ENCODE data around the gene RSAD1. TPM values are rescaled to one million over a fixed set of nuclear protein-coding genes. Genes with fewer than 3 reads are reported as not detected.

Gene RSAD1
- total RNA-seq, 2 donors from 2014 or later, result 29.2 to 34.0 TPM

- no peak for ATAC-seq (replicated peaks in 1 of 2)
- Mint-ChIP-seq H3K27ac (no peak overlapping the region), H3K27me3 (ENCODE audit: low read depth) (no peaks in the 10 kb centered on the region), H3K4me3 (no peak overlapping the region), H3K36me3 (ENCODE audit: insufficient read depth in 2 of 2) (no peaks in the 10 kb centered on the region), H3K9me3 (no peaks in the 10 kb centered on the region), H3K4me1 (ENCODE audit: low read depth) (peaks cover 24% of the 10 kb centered on the region)
- no peak for DNase-seq
These were observed 38.4 kb downstream of the RSAD1 start for GRCh38 chr17:50517011-50517410.

DNA sequence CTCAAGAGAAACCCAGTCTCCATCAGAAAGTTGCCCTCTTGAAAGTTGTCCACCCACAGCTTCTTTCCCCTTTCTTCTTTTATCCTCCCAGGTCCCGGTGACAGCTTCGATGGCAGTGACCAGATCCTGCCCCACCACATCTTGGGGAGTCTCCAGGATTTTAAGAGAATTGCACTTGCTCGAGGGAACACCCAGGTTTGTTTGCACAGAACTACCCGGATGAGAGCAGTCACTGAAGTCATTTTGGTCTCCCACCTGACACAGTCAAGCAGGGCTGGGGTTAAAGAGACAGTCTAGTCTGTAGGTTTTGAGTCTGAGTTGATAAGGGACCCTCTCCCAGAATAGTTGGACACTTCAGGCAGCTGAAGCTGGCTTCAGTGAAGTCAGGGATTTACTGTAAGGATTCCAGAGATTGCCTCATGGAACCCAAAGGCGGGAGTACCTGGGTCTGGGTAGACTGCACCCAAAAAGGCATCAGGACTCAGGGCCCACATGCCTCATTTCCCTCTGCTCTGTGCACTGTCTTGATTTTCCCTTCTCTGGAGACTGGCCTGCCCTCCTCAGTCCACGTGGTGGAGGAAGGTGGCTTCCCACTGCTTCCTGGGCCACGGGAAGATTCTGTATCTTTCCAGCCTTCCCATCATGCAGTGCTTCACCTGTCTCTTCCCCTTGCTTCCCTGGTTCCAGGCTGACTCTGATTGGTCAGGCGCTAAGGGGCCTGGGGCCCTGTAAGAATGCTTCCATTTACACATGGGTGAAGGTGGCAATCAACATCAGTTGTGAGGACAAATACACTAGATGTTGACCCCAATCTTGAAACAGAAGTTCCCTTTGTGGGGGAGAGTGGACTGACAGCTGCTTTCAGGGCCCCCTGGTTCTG, 39.1 kb downstream of the RSAD1 start:
- DNase-seq (no peak), ATAC-seq (replicated peaks in 1 of 2) (no peak)
- H3K4me3 Mint-ChIP-seq, result no peak overlapping the region
- H3K4me1 Mint-ChIP-seq (ENCODE audit: low read depth), result peaks cover 19% of the 10 kb centered on the region
- H3K27ac Mint-ChIP-seq, result no peak overlapping the region
- H3K36me3 Mint-ChIP-seq (ENCODE audit: insufficient read depth in 2 of 2), result no peaks in the 10 kb centered on the region
- H3K9me3 Mint-ChIP-seq, result no peaks in the 10 kb centered on the region
- no peaks in the 10 kb centered on the region for H3K27me3 Mint-ChIP-seq (ENCODE audit: low read depth)

- DNase-seq, result no peak
- Mint-ChIP-seq H3K27ac (no peak overlapping the region), H3K4me3 (no peak overlapping the region), H3K36me3 (ENCODE audit: insufficient read depth in 2 of 2) (no peaks in the 10 kb centered on the region), H3K4me1 (ENCODE audit: low read depth) (peaks cover 19% of the 10 kb centered on the region), H3K27me3 (ENCODE audit: low read depth) (no peaks in the 10 kb centered on the region), H3K9me3 (no peaks in the 10 kb centered on the region)
- no peak for ATAC-seq (replicated peaks in 1 of 2)
These were observed 39.8 kb downstream of the RSAD1 start for GRCh38 chr17:50518384-50519023.

DNA sequence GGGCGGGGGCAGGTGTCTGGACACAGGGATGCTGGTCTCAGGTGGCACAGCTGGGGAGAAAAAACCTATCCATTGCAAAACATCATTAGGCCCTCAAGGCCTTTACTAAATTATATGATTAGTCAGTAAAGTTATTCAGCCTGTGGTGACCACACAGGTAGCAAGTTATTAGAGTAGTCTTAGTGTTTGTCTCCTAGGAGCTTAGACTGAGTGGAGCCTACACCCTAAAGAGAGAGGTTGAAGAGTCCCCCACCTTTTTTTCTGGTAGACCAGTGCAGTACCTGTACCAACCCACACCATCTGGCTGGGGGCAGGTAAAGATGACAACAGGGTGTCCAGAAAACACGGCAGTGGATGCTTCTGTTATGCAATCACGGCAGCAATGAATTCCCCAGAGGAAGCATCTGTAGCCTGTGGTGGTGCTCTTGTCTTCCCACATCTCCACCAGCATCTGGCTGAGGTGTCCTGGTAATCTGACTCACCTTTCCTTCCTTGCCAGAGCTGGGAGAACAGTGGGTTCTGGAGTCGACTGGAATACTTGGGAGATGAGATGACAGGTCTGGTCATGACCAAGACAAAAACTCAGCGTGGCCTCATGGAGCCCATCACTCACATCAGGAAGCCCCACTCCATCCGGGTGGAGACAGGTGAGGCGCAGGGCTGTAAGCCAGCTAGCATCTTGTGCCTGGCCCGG, 40.6 kb downstream of the RSAD1 start:
- H3K27me3 Mint-ChIP-seq (ENCODE audit: low read depth), result no peaks in the 10 kb centered on the region

GRCh38 chr17:50520483-50520882, 41.8 kb downstream of the RSAD1 start:
- no peak for ATAC-seq (replicated peaks in 1 of 2)
- no peaks in the 10 kb centered on the region for H3K27me3 Mint-ChIP-seq (ENCODE audit: low read depth)
- H3K4me3 Mint-ChIP-seq, result no peak overlapping the region
- H3K36me3 Mint-ChIP-seq (ENCODE audit: insufficient read depth in 2 of 2), result no peaks in the 10 kb centered on the region
- H3K27ac Mint-ChIP-seq, result peak overlapping the region; percentile 35
- no peak for DNase-seq
- peaks cover 13% of the 10 kb centered on the region for H3K4me1 Mint-ChIP-seq (ENCODE audit: low read depth)
- H3K9me3 Mint-ChIP-seq, result no peaks in the 10 kb centered on the region

More for the DNA sequence above, 40.6 kb downstream of the RSAD1 start:
- Mint-ChIP-seq H3K36me3 (ENCODE audit: insufficient read depth in 2 of 2) (no peaks in the 10 kb centered on the region), H3K4me1 (ENCODE audit: low read depth) (peaks cover 19% of the 10 kb centered on the region), H3K27ac (no peak overlapping the region), H3K9me3 (no peaks in the 10 kb centered on the region), H3K4me3 (no peak overlapping the region)
- DNase-seq (no peak), ATAC-seq (replicated peaks in 1 of 2) (no peak)

DNA sequence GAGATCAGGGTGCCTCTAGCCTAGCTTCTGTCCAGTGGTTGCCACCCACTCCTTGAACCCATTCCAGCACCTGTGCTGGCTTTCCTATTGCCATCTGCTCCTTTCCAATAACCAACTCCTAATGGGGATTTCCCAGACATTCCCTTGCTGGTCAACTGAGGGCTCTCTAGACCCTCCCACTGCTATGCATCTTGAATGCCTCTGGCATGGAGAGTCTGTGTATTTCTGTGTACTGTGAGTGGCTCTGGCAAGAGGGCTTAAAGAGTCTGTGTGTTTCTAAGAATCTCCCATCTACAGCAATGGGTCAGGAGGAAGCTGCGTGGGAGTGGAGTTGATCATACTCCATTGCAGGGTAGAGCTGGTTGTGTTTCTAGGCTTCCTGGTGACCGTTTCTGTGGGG, 42.9 kb downstream of the RSAD1 start:
- DNase-seq (no peak), ATAC-seq (replicated peaks in 1 of 2) (no peak)
- Mint-ChIP-seq H3K4me1 (ENCODE audit: low read depth) (peaks cover 8% of the 10 kb centered on the region), H3K27ac (no peak overlapping the region), H3K4me3 (no peak overlapping the region), H3K27me3 (ENCODE audit: low read depth) (no peaks in the 10 kb centered on the region), H3K36me3 (ENCODE audit: insufficient read depth in 2 of 2) (no peaks in the 10 kb centered on the region), H3K9me3 (no peaks in the 10 kb centered on the region)

- Mint-ChIP-seq H3K27ac (no peak overlapping the region), H3K9me3 (no peaks in the 10 kb centered on the region), H3K4me3 (no peak overlapping the region), H3K27me3 (ENCODE audit: low read depth) (no peaks in the 10 kb centered on the region), H3K4me1 (ENCODE audit: low read depth) (no peaks in the 10 kb centered on the region), H3K36me3 (ENCODE audit: insufficient read depth in 2 of 2) (no peaks in the 10 kb centered on the region)
- DNase-seq (no peak), ATAC-seq (replicated peaks in 1 of 2) (no peak)
These were observed 44.1 kb downstream of the RSAD1 start for GRCh38 chr17:50522766-50523165.

DNA sequence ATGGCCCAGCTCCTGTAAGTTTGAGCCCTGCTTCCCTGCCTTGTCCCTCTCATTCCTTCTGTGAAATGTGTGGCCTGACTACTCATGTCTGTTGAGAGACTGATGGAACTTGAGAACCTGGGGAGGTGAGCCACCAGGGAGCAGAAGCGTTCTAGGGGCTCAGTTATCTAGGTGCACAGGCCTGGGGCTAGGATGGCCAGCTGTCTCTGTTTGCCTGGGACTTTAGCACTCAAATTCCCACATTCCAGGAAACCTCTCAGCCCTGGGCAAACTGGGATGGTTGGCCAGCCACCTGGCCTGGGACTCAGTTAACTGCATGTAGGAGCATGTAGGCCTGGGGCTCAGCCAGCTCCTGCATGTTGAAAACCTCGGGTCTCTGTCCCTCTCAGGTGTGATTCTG, 44.5 kb downstream of the RSAD1 start:
- Mint-ChIP-seq H3K27me3 (ENCODE audit: low read depth) (no peaks in the 10 kb centered on the region), H3K9me3 (no peaks in the 10 kb centered on the region), H3K36me3 (ENCODE audit: insufficient read depth in 2 of 2) (no peaks in the 10 kb centered on the region), H3K27ac (no peak overlapping the region), H3K4me3 (no peak overlapping the region), H3K4me1 (ENCODE audit: low read depth) (no peaks in the 10 kb centered on the region)
- ATAC-seq (replicated peaks in 1 of 2) (no peak), DNase-seq (no peak)

DNA sequence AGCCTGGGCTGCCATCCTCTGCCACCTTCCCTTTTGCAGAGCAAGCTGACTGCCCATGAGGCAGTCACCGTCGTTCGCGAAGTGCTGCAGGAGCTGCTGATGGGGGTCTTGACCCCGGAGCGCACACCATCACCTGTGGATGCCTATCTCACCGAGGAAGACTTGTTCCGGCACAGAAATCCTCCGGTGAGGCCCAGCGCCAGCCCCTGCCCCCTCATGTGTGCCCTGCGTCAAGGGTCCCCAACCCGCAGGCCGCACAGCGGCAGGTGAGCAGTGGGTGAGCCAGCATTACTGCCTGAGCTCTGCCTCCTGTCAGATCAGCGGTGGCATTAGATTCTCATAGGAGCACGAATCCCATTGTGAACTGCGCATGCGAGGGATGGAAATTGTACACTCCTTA, 46.2 kb downstream of the RSAD1 start:
- Mint-ChIP-seq H3K4me3 (no peak overlapping the region), H3K4me1 (ENCODE audit: low read depth) (no peaks in the 10 kb centered on the region), H3K9me3 (no peaks in the 10 kb centered on the region), H3K36me3 (ENCODE audit: insufficient read depth in 2 of 2) (no peaks in the 10 kb centered on the region), H3K27ac (no peak overlapping the region), H3K27me3 (ENCODE audit: low read depth) (peaks cover 10% of the 10 kb centered on the region)
- ATAC-seq (replicated peaks in 1 of 2) (no peak), DNase-seq (no peak)

- Mint-ChIP-seq H3K27me3 (ENCODE audit: low read depth) (peaks cover 33% of the 10 kb centered on the region), H3K4me1 (ENCODE audit: low read depth) (no peaks in the 10 kb centered on the region), H3K36me3 (ENCODE audit: insufficient read depth in 2 of 2) (no peaks in the 10 kb centered on the region), H3K4me3 (no peak overlapping the region), H3K9me3 (no peaks in the 10 kb centered on the region), H3K27ac (no peak overlapping the region)
- DNase-seq, result no peak
- no peak for ATAC-seq (replicated peaks in 1 of 2)
These were observed 48.6 kb downstream of the RSAD1 start for GRCh38 chr17:50527155-50527762.

DNA sequence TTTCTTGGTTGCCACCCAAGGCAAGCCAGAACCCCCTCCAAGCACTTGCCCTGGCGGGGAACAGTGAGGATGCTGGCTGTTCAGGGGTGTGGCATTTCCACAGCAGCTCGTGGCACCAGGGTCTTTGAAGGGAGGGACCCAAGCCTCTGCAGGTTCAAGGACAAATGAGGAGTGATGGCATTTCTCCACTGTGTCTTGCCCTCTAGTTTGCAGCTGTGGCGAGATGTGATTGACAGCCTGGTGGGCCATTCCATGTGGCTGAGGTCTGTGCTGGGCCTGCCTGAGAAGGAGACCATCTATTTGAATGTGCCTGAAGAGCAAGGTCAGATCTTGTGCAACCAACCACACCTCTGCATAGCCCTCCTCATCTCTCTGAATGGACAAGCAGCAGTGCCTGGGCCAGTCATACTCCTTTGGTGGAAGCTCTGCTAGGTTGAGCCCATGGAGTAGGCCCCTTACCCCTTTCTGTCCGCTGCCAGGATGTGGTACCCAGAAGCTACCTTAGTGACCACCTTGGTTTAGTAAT, 49.4 kb downstream of the RSAD1 start:
- no peak overlapping the region for H3K4me3 Mint-ChIP-seq
- no peaks in the 10 kb centered on the region for H3K9me3 Mint-ChIP-seq
- DNase-seq, result no peak
- peaks cover 40% of the 10 kb centered on the region for H3K27me3 Mint-ChIP-seq (ENCODE audit: low read depth)
- H3K27ac Mint-ChIP-seq, result no peak overlapping the region
- H3K4me1 Mint-ChIP-seq (ENCODE audit: low read depth), result no peaks in the 10 kb centered on the region
- no peak for ATAC-seq (replicated peaks in 1 of 2)
- no peaks in the 10 kb centered on the region for H3K36me3 Mint-ChIP-seq (ENCODE audit: insufficient read depth in 2 of 2)

DNA sequence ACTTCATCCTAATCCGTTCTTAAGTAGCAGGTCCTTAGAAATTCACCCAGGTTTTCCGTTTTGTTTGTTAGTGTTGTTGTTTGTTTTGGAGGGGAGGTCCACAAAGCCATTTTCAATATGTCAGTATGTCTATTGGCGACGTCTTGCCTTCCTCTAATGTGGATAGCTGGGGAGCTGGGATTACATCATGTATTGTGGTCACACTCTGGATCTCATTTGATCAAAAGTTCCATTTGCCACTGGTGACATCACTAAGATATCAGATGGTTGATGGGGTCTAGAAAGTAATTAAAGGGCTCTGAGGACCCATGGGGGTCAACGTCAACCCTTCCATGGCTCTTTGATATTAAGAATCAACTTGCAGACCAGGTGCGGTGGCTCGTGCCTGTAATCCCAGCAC, 51.2 kb downstream of the RSAD1 start:
- Mint-ChIP-seq H3K4me3 (no peak overlapping the region), H3K4me1 (ENCODE audit: low read depth) (peaks cover 18% of the 10 kb centered on the region), H3K27me3 (ENCODE audit: low read depth) (peaks cover 59% of the 10 kb centered on the region), H3K27ac (no peak overlapping the region), H3K36me3 (ENCODE audit: insufficient read depth in 2 of 2) (no peaks in the 10 kb centered on the region), H3K9me3 (no peaks in the 10 kb centered on the region)
- no peak for ATAC-seq (replicated peaks in 1 of 2)
- no peak for DNase-seq
